Kidney epithelial cell (primary cell): Measurements from ENCODE around the gene OPCML. TPM values are rescaled to one million over a fixed set of nuclear protein-coding genes. Genes with fewer than 3 reads are reported as not detected.

Experiments
- DNase-seq: peaks from one replicate; pipeline ENCODE4 v3.0.0-alpha.2; 2010; ENCODE audit warnings: low read depth
- H3K27me3 ChIP-seq: 2 replicates; pipeline ENCODE4 v1.6.0; 2011; ENCODE audit warnings: low read length; ENCODE audit not compliant: control insufficient read depth, insufficient read depth
- H3K36me3 ChIP-seq: 2 replicates; pipeline ENCODE4 v1.5.1; 2011; ENCODE audit warnings: low read length; ENCODE audit not compliant: control insufficient read depth, insufficient read depth
- H3K4me3 ChIP-seq: 2 replicates; pipeline ENCODE4 v1.5.1; 2011; ENCODE audit warnings: low read depth, mild to moderate bottlenecking, control low read depth, low read length
- CTCF ChIP-seq: IDR thresholded peaks from 2 replicates; pipeline ENCODE4 v1.5.1; 2011; ENCODE audit warnings: mild to moderate bottlenecking, moderate library complexity, low read length, control low read depth, inconsistent platforms; ENCODE audit not compliant: insufficient read depth, poor library complexity, severe bottlenecking
- total RNA-seq: library from RNA; depleted of rRNA; stranded (reverse); fragments of >200 nt; gene quantifications from 2 replicates; pipeline ENCODE4 v1.2.3, GENCODE V29; 2015

Gene OPCML
- total RNA-seq, 1 donor from 2014 or later = under 0.01 TPM

DNA sequence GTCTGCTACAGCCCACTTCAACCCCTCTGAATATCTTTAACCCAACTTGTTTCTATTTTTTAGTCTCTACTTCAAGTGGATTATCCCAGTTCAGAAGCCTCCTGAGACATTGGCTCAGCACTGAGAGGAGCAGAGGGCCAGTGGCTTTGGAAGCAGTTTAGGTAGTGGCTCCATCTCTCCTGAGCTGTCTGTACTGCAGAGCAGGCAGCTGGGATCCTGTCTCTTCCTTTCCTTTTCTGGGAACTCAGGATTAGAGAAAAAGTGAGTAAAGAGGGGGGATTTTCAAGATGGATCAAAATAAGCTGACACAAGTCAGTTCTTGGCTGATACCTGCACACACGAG, 512.0 kb downstream of the OPCML start:
- Histone ChIP-seq H3K36me3 (no peaks in the 10 kb centered on the region), H3K27me3 (no peaks in the 10 kb centered on the region), H3K4me3 (no peak overlapping the region)
- TF ChIP-seq CTCF = no peak
- no peak for DNase-seq

GRCh38 chr11:133019545-133020371, 512.5 kb downstream of the OPCML start:
- Histone ChIP-seq H3K4me3 (no peak overlapping the region), H3K36me3 (no peaks in the 10 kb centered on the region), H3K27me3 (no peaks in the 10 kb centered on the region)
- no peak for DNase-seq
- no peak for TF ChIP-seq CTCF

GRCh38 chr11:133015457-133015856, 516.8 kb downstream of the OPCML start:
- Histone ChIP-seq H3K36me3 (no peaks in the 10 kb centered on the region), H3K27me3 (no peaks in the 10 kb centered on the region), H3K4me3 (no peak overlapping the region)
- no peak for TF ChIP-seq CTCF
- no peak for DNase-seq

DNA sequence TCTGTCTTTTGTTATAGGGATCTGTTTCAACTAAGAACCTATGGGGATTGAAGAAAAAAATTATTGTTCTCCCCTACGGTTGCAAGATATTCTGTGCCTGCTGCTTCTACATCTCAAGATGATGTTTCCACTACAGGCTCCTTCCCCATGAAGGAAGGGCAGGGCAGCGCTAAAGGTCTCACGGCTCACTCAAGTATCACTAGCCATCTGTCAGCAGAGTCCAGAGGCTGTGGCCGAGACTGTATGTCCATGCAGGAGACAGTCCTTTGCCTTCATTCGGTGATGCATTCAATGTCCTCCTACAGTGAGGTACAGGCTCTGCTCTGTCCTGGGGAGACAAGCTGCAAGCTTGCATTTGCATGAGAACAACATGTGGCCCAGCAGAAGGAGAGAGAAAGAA, 518.0 kb downstream of the OPCML start:
- no peak overlapping the region for H3K4me3 ChIP-seq
- no peak for TF ChIP-seq CTCF
- no peaks in the 10 kb centered on the region for H3K36me3 ChIP-seq
- no peaks in the 10 kb centered on the region for H3K27me3 ChIP-seq
- DNase-seq = no peak

DNA sequence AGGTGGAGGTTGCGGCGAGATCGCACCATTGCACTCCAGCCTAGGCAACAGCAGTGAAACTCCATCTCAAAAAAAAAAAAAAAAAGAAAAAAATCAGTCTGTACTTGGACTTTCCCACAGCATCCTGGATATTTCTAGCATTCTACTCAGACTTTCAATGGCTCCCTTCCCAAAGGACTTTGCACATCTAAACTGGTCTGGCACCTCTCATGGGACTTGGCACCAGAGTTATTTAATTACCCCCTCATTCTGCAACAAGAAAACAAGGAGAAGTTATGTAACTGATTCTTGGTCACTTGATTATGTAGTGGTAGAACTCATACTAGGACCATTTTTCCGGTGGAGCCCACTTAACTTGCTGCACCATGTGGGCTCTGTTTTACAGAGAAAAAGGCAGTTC, 519.5 kb downstream of the OPCML start:
- Histone ChIP-seq H3K4me3 (no peak overlapping the region), H3K36me3 (no peaks in the 10 kb centered on the region), H3K27me3 (no peaks in the 10 kb centered on the region)
- no peak for DNase-seq
- TF ChIP-seq CTCF = no peak

DNA sequence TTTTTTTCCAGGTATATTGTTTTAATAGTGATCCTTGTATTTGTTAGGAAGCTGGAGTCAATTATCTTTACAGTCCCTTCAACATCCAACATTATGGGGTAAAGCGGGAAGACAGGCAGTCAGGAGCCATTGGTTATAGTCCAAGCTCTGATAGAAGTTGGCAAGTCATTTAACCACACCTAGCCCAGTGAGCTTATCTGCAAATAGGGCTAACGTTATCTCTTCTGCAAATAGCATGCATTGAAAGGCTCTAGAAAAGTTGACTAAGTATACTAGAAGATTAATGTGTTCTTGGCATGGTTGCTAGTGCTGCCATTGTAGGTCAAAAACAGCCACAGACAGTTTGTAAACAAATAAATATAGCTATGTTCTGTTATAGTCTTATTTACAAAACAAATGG, 520.7 kb downstream of the OPCML start:
- DNase-seq = no peak
- Histone ChIP-seq H3K27me3 (no peaks in the 10 kb centered on the region), H3K4me3 (no peak overlapping the region), H3K36me3 (no peaks in the 10 kb centered on the region)
- no peak for TF ChIP-seq CTCF
